LNCaP clone FGC (cell line): ENCODE data around the gene RASL11B.
A peak's percentile ranks its signal among the peaks of the same experiment; 100 is the strongest.

Experiments used
- DNase-seq: peaks from one replicate; pipeline ENCODE4 v3.0.0-alpha.2; 2011; ENCODE audit warnings: low read depth
- H3K4me3 ChIP-seq: 2 replicates; pipeline ENCODE4 v1.5.1; 2011; ENCODE audit warnings: mild to moderate bottlenecking, low read depth, low read length, control low read depth
- CTCF ChIP-seq: IDR thresholded peaks from 2 replicates; pipeline ENCODE4 v1.5.1; 2012; ENCODE audit warnings: mild to moderate bottlenecking; ENCODE audit not compliant: control insufficient read depth, insufficient read depth; ENCODE audit errors: extremely low read depth

Gene RASL11B

GRCh38 chr4:52837716-52838558, 24.2 kb upstream of the RASL11B start:
- H3K4me3 ChIP-seq: no peak overlapping the region
- no peak for TF ChIP-seq CTCF

GRCh38 chr4:52838729-52839586, 23.2 kb upstream of the RASL11B start:
- H3K4me3 ChIP-seq: no peak overlapping the region
- no peak for TF ChIP-seq CTCF
- DNase-seq: no peak

More at GRCh38 chr4:52837716-52838558, 24.2 kb upstream of the RASL11B start:
- DNase-seq: no peak

GRCh38 chr4:52840531-52841370, 21.4 kb upstream of the RASL11B start:
- TF ChIP-seq CTCF: no peak
- no peak overlapping the region for H3K4me3 ChIP-seq
- peak; percentile 75 for DNase-seq

- no peak overlapping the region for H3K4me3 ChIP-seq
- TF ChIP-seq CTCF: no peak
- no peak for DNase-seq
Measured at GRCh38 chr4:52841682-52842456, 20.2 kb upstream of the RASL11B start.

GRCh38 chr4:52842792-52843191, 19.3 kb upstream of the RASL11B start:
- no peak for DNase-seq
- no peak for TF ChIP-seq CTCF
- H3K4me3 ChIP-seq: no peak overlapping the region

GRCh38 chr4:52843351-52843750, 18.8 kb upstream of the RASL11B start:
- TF ChIP-seq CTCF: no peak
- no peak for DNase-seq
- no peak overlapping the region for H3K4me3 ChIP-seq
